HepG2 (cell line): ENCODE measurements around the gene PPP2R5B. TPM values are rescaled to one million over a fixed set of nuclear protein-coding genes. Genes with fewer than 3 reads are reported as not detected.

Source experiments
- CBX5 ChIP-seq: sonication (generic); formaldehyde crosslinking; IDR thresholded peaks from 2 replicates; pipeline ENCODE4 v1.4.0; 2020; ENCODE audit warnings: missing genetic modification reagents, borderline replicate concordance
- ERF ChIP-seq: IDR thresholded peaks from 2 replicates; pipeline ENCODE4 v1.6.1; 2018; ENCODE audit warnings: missing biosample characterization, missing genetic modification reagents
- FOXA1 ChIP-seq, 2 experiments: fragments of 450-650 bp in 1 of 2; sonication (generic) in 1 of 2; formaldehyde crosslinking in 1 of 2; IDR thresholded peaks; 2 replicates each; pipeline versions ENCODE4 v1.4.0 to v1.6.1; 2016 to 2020; ENCODE audit warnings: missing genetic modification reagents in 1 of 2
- GTF2F1 ChIP-seq: fragments of 150-350 bp; IDR thresholded peaks from 2 replicates; pipeline ENCODE4 v1.6.1; 2014; ENCODE audit warnings: low read length
- HOXA7 ChIP-seq: sonication (generic); formaldehyde crosslinking; IDR thresholded peaks from 2 replicates; pipeline ENCODE4 v1.8.1; 2022; ENCODE audit warnings: mild to moderate bottlenecking, missing genetic modification reagents, moderate library complexity
- IRX3 ChIP-seq: sonication (generic); formaldehyde crosslinking; IDR thresholded peaks from 2 replicates; pipeline ENCODE4 v1.8.1; 2023; ENCODE audit warnings: mild to moderate bottlenecking, low read depth, missing genetic modification reagents, borderline replicate concordance
- NBN ChIP-seq: fragments of 450-650 bp; conservative IDR thresholded peaks from 2 replicates; pipeline ENCODE4 v1.6.1; 2017
- NFE2 ChIP-seq: sonication (generic); formaldehyde crosslinking; IDR thresholded peaks from 2 replicates; pipeline ENCODE4 v1.4.0; 2020; ENCODE audit warnings: missing genetic modification reagents
- PHF21A ChIP-seq: sonication (generic); formaldehyde crosslinking; IDR thresholded peaks from 2 replicates; pipeline ENCODE4 v1.5.0; 2020; ENCODE audit warnings: mild to moderate bottlenecking, missing genetic modification reagents
- PITX1 ChIP-seq: sonication (generic); formaldehyde crosslinking; IDR thresholded peaks from 2 replicates; pipeline ENCODE4 v1.5.1; 2020; ENCODE audit warnings: mild to moderate bottlenecking, missing genetic modification reagents
- RFXANK ChIP-seq: IDR thresholded peaks from 2 replicates; pipeline ENCODE4 v1.6.1; 2016
- SMAD1 ChIP-seq: sonication (generic); formaldehyde crosslinking; IDR thresholded peaks from 2 replicates; pipeline ENCODE4 v1.4.0; 2020; ENCODE audit warnings: missing genetic modification reagents, low read depth, mild to moderate bottlenecking, borderline replicate concordance
- SMC3 ChIP-seq: IDR thresholded peaks from 2 replicates; pipeline ENCODE4 v1.6.1; 2011; ENCODE audit warnings: low read length, improper control_type of control experiment
- TCF7 ChIP-seq: sonication (generic); IDR thresholded peaks from 2 replicates; pipeline ENCODE4 v1.6.1; 2016; ENCODE audit warnings: antibody characterized with exemption, low read depth
- TSC22D2 ChIP-seq: sonication (generic); formaldehyde crosslinking; IDR thresholded peaks from 2 replicates; pipeline ENCODE4 v1.5.1; 2020; ENCODE audit warnings: missing genetic modification reagents, mild to moderate bottlenecking, borderline replicate concordance
- ZFP41 ChIP-seq: sonication (generic); formaldehyde crosslinking; IDR thresholded peaks from 2 replicates; pipeline ENCODE4 v1.4.0; 2020; ENCODE audit warnings: mild to moderate bottlenecking, missing genetic modification reagents, borderline replicate concordance
- ZFY ChIP-seq: sonication (generic); formaldehyde crosslinking; IDR thresholded peaks from 2 replicates; pipeline ENCODE4 v1.4.0; 2020; ENCODE audit warnings: missing genetic modification reagents
- ZNF292 ChIP-seq: sonication (generic); formaldehyde crosslinking; IDR thresholded peaks from 2 replicates; pipeline ENCODE4 v1.8.1; 2022; ENCODE audit warnings: mild to moderate bottlenecking, low read depth, missing genetic modification reagents, borderline replicate concordance
- ZNF382 ChIP-seq: sonication (generic); formaldehyde crosslinking; IDR thresholded peaks from 2 replicates; pipeline ENCODE4 v1.5.0; 2020; ENCODE audit warnings: missing genetic modification reagents, mild to moderate bottlenecking, borderline replicate concordance
- ZNF552 ChIP-seq: sonication (generic); formaldehyde crosslinking; IDR thresholded peaks from 2 replicates; pipeline ENCODE4 v1.9.0; 2022; ENCODE audit warnings: missing genetic modification reagents, mild to moderate bottlenecking, borderline replicate concordance
- ZZZ3 ChIP-seq: sonication (generic); formaldehyde crosslinking; IDR thresholded peaks from 2 replicates; pipeline ENCODE4 v1.4.0; 2020; ENCODE audit warnings: missing genetic modification reagents, mild to moderate bottlenecking, borderline replicate concordance
- polyA plus RNA-seq, 8 experiments: library from polyadenylated mRNA; depleted of rRNA in 3 of 8; stranded (reverse) in 7 of 8; unstranded in 1 of 8; fragments of >200 nt; fragmentation: Illumina TruSeq in 4 of 8; extraction: Trizol in 4 of 8; gene quantifications; 2 replicates each; pipeline versions ENCODE4 v1.2.1 to v1.2.3, GENCODE V29; 2011 to 2016; ENCODE audit warnings: low read depth in 4 of 8, missing spikeins in 1 of 8, mixed read lengths in 1 of 8; ENCODE audit not compliant: insufficient read depth in 1 of 8
- total RNA-seq, 5 experiments: library from RNA; depleted of rRNA; stranded (reverse); fragments of >200 nt; fragmentation: Illumina TruSeq; extraction: Trizol; gene quantifications; 2 replicates each; pipeline ENCODE4 v1.2.3, GENCODE V29; 2016; ENCODE audit warnings: low read depth in 1 of 5
- TF ChIP-seq, protein P1 (sequence below): sonication (generic); formaldehyde crosslinking; IDR thresholded peaks from 2 replicates; pipeline ENCODE4 v1.4.0; 2020; ENCODE audit warnings: missing genetic modification reagents
- TF ChIP-seq, protein P2 (sequence below), 2 experiments: IDR thresholded peaks; 2 replicates each; pipeline ENCODE4 v1.6.1; 2011 to 2012; ENCODE audit warnings: low read length in 2 of 2, borderline replicate concordance in 1 of 2, low read depth in 1 of 2, mild to moderate bottlenecking in 1 of 2, moderate library complexity in 1 of 2

Gene PPP2R5B
- total and polyA plus RNA-seq, 2 of the 13 experiments (the other 11 are each of a cell fraction or from before 2014, with no cell fraction given), result 2.3 to 8.3 TPM

DNA sequence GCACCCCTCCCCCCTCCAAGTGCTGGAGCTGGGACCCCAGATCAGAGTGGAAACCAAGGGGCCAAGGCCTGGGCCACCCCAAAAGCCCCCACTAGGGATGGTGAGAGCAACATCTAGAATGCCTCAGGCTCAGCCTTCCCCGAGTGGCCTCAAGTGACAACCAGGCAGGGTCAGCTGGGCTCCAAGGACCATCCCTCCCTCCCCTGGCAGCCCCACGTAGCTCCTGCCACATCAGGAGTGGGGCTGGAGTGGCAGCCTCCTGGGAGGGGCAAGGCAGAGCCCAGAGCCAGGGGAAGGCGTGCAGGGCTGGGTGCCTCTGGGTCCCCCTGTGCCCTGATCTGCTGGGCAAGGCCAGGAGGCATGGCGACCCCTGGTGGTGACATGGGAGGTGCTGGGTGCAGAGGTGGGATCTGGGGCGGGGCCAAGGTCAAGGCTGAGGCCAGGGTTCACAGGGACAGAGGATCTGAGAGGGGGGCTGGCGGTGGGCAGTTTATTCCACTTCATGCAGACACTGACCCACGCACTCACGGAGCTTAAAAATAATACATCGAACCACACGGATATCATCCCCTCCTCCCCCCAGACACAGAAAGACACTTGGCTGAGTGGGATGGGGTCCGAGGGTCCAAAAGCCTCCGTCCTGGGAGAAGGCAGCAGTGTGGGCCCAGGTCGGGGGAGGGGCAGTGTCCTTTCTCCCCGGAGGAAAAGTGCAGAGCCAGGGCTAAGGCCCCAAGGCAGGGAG, 30.2 kb upstream of the PPP2R5B start (continued):
- TF ChIP-seq ZNF292 (CRISPR knock-in tag) (0 out of 2 replicates have a peak, but pooled peaks have one; percentile 18), RFXANK (no peak), GTF2F1 (no peak), TSC22D2 (CRISPR knock-in tag) (0 out of 2 replicates have a peak, but pooled peaks have one; percentile 69), SMAD1 (CRISPR knock-in tag) (peak; percentile 42; the same call in 1 of the 2 replicates), ZZZ3 (no peak; the same call in 1 of the 2 replicates), ERF (peak; percentile 89), TCF7 (no peak), PITX1 (CRISPR knock-in tag) (peak; percentile 89), IRX3 (CRISPR knock-in tag) (peak; percentile 80; the same call in 1 of the 2 replicates), FOXA1 (IDR thresholded peaks at IDR 0.05) (no peak), FOXA1 (CRISPR knock-in tag; IDR thresholded peaks at IDR 0.05) (no peak), HOXA7 (CRISPR knock-in tag) (no peak), SMC3 (peak; percentile 65; the same call in 1 of the 2 replicates), PHF21A (CRISPR knock-in tag) (peak; percentile 51; the same call in 1 of the 2 replicates), ZFP41 (CRISPR knock-in tag) (no peak), ZNF552 (CRISPR knock-in tag) (no peak; the same call in 1 of the 2 replicates), ZFY (CRISPR knock-in tag) (peak; percentile 25; the same call in 1 of the 2 replicates), ZNF382 (CRISPR knock-in tag) (no peak), CBX5 (CRISPR knock-in tag) (peak; percentile 75; the same call in 1 of the 2 replicates), NFE2 (CRISPR knock-in tag) (no peak), NBN (no peak)
- TF ChIP-seq, protein P1, sequence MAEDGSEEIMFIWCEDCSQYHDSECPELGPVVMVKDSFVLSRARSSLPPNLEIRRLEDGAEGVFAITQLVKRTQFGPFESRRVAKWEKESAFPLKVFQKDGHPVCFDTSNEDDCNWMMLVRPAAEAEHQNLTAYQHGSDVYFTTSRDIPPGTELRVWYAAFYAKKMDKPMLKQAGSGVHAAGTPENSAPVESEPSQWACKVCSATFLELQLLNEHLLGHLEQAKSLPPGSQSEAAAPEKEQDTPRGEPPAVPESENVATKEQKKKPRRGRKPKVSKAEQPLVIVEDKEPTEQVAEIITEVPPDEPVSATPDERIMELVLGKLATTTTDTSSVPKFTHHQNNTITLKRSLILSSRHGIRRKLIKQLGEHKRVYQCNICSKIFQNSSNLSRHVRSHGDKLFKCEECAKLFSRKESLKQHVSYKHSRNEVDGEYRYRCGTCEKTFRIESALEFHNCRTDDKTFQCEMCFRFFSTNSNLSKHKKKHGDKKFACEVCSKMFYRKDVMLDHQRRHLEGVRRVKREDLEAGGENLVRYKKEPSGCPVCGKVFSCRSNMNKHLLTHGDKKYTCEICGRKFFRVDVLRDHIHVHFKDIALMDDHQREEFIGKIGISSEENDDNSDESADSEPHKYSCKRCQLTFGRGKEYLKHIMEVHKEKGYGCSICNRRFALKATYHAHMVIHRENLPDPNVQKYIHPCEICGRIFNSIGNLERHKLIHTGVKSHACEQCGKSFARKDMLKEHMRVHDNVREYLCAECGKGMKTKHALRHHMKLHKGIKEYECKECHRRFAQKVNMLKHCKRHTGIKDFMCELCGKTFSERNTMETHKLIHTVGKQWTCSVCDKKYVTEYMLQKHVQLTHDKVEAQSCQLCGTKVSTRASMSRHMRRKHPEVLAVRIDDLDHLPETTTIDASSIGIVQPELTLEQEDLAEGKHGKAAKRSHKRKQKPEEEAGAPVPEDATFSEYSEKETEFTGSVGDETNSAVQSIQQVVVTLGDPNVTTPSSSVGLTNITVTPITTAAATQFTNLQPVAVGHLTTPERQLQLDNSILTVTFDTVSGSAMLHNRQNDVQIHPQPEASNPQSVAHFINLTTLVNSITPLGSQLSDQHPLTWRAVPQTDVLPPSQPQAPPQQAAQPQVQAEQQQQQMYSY (CRISPR knock-in tag), result no peak
- TF ChIP-seq, protein P2, sequence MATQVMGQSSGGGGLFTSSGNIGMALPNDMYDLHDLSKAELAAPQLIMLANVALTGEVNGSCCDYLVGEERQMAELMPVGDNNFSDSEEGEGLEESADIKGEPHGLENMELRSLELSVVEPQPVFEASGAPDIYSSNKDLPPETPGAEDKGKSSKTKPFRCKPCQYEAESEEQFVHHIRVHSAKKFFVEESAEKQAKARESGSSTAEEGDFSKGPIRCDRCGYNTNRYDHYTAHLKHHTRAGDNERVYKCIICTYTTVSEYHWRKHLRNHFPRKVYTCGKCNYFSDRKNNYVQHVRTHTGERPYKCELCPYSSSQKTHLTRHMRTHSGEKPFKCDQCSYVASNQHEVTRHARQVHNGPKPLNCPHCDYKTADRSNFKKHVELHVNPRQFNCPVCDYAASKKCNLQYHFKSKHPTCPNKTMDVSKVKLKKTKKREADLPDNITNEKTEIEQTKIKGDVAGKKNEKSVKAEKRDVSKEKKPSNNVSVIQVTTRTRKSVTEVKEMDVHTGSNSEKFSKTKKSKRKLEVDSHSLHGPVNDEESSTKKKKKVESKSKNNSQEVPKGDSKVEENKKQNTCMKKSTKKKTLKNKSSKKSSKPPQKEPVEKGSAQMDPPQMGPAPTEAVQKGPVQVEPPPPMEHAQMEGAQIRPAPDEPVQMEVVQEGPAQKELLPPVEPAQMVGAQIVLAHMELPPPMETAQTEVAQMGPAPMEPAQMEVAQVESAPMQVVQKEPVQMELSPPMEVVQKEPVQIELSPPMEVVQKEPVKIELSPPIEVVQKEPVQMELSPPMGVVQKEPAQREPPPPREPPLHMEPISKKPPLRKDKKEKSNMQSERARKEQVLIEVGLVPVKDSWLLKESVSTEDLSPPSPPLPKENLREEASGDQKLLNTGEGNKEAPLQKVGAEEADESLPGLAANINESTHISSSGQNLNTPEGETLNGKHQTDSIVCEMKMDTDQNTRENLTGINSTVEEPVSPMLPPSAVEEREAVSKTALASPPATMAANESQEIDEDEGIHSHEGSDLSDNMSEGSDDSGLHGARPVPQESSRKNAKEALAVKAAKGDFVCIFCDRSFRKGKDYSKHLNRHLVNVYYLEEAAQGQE (IDR thresholded peaks at IDR 0.05; ENCODE audit: borderline replicate concordance in 1 of 2, low read depth in 1 of 2, low read length in 2 of 2), result peak in 1 of 2 experiments; percentile 26; a peak in 1 of 4 replicates
